ENCODE measurements around the gene FOXA1. TPM values are rescaled to one million over a fixed set of nuclear protein-coding genes. Genes with fewer than 3 reads are reported as not detected.

FOXA1 gene
- total and polyA plus RNA-seq, 9 of the 15 experiments (the other 6 are each of a cell fraction or from before 2014, with no cell fraction given): 0.20 to 3.0 (median 1.3) TPM

DNA sequence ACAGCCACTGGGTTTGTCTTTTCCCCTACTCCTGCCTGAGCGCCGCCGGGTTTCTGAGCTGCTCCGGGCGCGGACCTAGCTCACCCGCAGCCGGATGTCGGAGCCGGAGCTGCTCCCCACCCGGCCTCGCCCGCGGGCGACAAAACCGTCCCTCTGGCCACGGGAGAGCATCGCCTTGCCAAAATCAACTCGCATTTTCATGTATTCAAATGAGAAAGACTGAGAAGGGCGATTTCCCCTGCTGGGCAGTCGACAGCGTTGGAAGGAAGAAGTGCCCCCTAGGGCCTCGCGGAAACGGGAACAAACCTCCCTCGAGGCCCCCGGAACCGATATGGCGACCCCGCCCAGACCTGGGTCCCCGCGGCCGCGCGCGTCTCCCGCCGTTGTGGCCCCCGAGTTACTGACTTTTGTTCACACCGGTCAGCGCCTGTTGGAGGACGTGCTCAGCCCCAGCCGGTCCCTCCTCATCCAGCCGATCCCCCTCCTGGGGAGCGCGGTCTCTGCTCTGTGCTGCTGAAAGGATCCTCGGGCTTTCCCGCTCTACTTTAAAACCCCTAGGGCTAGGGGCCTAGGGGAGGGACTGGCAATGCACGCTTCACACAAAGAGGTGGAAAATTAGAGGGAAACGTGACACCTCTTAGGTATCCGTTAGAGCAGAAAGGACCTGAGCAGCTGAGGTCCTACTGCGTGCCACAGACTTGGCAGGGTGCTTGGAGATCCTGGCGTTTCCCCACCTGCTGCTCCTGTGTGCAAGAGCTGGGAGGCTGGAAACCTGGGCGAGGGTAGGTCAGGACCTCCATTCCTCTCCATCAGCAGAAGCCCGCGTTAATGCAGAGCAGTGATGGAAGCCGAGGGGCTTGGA lies 4.7 kb upstream of the FOXA1 start (continued):
- TF ChIP-seq, protein P1, sequence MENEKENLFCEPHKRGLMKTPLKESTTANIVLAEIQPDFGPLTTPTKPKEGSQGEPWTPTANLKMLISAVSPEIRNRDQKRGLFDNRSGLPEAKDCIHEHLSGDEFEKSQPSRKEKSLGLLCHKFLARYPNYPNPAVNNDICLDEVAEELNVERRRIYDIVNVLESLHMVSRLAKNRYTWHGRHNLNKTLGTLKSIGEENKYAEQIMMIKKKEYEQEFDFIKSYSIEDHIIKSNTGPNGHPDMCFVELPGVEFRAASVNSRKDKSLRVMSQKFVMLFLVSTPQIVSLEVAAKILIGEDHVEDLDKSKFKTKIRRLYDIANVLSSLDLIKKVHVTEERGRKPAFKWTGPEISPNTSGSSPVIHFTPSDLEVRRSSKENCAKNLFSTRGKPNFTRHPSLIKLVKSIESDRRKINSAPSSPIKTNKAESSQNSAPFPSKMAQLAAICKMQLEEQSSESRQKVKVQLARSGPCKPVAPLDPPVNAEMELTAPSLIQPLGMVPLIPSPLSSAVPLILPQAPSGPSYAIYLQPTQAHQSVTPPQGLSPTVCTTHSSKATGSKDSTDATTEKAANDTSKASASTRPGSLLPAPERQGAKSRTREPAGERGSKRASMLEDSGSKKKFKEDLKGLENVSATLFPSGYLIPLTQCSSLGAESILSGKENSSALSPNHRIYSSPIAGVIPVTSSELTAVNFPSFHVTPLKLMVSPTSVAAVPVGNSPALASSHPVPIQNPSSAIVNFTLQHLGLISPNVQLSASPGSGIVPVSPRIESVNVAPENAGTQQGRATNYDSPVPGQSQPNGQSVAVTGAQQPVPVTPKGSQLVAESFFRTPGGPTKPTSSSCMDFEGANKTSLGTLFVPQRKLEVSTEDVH (IDR thresholded peaks at IDR 0.05; ENCODE audit: low read depth, partially characterized antibody): no peak
- TF ChIP-seq ZNF584 (CRISPR knock-in tag; IDR thresholded peaks at IDR 0.05; ENCODE audit: low read depth) (no peak), ZNF668 (CRISPR knock-in tag; IDR thresholded peaks at IDR 0.05) (no peak), IFI16 (CRISPR knock-in tag; IDR thresholded peaks at IDR 0.05) (no peak), MXI1 (IDR thresholded peaks at IDR 0.05; ENCODE audit: low read depth, low read length) (no peak), SIX5 (IDR thresholded peaks at IDR 0.05; ENCODE audit: borderline replicate concordance in 1 of 2, insufficient read depth in 1 of 2, low read depth in 1 of 2, low read length in 2 of 2) (no peak), ZBTB7A (IDR thresholded peaks at IDR 0.05; ENCODE audit: borderline replicate concordance, control insufficient read depth, low read depth, low read length) (no peak), CHD2 (IDR thresholded peaks at IDR 0.05; ENCODE audit: low read depth, low read length) (no peak)
